ENCODE measurements around the gene NGEF.
A peak's percentile ranks its signal among the peaks of the same experiment; 100 is the strongest.
"Not testable (repeated sequence)": the region's sequence is repeated elsewhere in the genome, so short reads cannot be mapped to it uniquely, and the experiment has no call there.

The NGEF gene, protein sequence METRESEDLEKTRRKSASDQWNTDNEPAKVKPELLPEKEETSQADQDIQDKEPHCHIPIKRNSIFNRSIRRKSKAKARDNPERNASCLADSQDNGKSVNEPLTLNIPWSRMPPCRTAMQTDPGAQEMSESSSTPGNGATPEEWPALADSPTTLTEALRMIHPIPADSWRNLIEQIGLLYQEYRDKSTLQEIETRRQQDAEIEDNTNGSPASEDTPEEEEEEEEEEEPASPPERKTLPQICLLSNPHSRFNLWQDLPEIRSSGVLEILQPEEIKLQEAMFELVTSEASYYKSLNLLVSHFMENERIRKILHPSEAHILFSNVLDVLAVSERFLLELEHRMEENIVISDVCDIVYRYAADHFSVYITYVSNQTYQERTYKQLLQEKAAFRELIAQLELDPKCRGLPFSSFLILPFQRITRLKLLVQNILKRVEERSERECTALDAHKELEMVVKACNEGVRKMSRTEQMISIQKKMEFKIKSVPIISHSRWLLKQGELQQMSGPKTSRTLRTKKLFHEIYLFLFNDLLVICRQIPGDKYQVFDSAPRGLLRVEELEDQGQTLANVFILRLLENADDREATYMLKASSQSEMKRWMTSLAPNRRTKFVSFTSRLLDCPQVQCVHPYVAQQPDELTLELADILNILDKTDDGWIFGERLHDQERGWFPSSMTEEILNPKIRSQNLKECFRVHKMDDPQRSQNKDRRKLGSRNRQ

DNA sequence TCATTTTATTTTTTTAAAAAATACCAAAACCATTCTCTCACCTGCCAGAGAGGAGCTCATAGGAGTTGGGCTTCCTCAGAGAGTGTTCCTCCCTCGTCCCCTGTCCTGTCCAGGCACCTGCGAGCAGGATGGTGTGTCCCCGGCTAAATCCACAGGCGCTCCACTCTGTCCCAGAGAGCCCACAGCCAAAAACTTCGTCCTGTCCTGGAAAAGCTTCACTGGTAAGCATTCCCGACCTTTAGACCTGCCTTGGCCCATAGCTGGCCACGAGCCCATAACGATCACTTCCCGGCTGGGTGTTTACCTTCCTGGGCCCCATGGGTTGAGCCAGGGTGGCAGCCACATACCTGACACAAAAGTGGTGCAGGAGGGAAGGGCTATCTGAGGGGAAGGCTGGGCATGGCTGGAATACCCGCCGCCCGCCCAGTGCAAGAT lies at the start of gene NGEF:
Gene NGEF, minus strand, starts transcription at position 230 of the 435 bp plus-strand sequence. CDS start 38,366 bp downstream, outside the sequence.
- DNase-seq (ENCODE audit: low read depth) = no peak

DNA sequence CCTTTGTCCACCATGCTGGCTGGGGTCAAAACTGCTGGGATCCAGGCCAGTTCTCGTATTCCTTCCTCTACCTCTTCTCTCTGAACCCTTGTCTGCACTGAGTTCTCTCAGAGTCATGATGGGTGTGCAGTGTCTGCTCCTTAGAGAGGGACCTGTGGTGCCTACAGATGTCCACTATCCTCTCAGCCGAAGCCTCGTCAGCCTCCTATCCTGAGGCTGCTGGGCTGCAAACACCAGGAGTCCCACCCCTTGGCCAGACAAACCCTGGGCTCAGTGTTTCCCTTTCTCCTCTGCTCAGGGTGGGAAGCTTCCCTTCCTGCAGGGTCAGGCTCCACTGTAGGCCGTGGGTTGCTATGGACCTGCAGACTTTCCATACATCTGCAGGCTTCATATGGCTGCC lies 49.4 kb upstream of the NGEF start:
- no peak for DNase-seq (ENCODE audit: low read depth)

DNA sequence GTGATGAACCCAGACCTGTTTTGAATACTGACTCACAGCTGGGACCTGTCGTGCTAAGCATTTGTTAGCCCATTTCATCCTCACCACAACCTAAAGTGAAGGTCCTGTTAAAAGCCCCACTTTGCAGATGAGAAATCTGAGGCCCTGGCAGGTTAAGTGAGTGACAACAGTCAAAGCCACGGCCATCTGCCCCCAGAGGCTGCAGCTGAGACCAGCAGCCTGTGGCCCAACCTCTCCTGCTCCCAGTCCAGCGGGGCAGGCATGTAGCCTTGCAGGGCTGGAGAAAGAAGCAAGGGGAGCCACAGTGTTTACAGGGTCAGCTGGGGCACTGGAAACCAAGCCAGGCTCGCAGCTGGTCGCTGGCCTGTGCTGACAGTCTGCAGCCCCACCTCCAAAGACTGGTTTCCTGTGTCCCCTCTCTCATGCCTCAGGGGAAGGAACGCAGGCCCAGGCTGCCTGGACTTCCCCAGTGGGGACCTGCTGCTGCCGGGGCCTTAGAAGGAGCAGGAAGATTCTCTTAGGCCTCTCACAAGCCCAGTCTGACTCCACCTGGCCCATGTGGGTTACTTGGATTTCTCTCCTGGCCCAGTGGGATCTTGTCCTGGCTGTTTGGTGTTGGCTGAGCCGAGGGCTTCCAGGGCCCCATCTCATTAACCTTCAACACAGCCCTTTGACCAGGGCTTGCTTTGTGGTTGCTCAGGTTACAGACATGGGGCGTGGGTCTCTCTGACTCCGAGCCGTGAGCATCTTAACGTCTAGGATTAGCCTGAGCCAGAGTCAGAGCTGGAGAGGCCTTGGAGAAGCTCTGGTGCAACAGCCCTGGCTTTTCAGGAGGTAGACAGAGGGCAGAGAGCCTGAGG lies 48.8 kb upstream of the NGEF start:
- no peak for DNase-seq (ENCODE audit: low read depth)

DNA sequence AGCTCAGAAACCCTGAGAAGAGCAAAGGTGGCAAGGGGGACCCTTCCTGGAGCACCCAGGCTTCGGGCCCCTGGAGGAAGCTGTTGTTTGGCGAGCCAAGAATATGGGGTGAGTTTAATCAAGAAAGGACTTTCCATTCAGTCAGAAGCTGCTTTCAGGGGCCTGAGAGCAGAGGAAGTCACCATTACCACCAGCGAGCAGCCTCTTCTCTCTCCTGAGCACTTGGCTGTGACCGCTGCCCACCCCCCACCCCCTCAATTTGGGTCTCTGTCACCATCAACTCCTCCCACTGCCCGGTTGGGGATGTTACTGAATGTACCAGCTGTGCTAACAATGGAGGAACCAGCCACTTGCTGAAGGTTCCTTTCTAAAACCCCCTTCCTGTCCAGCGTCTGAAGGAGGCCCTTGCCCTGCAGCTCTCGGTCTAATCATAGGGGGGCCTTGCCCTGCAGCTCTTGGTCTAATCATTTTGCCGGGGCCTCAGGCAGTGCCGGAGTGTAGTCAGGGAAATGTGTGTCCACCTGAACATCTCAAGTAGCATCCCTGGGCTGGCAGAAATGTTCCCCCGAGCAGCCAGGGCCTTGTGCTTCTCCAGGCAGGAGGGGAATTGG lies 48.0 kb upstream of the NGEF start:
- no peak for DNase-seq (ENCODE audit: low read depth)

DNA sequence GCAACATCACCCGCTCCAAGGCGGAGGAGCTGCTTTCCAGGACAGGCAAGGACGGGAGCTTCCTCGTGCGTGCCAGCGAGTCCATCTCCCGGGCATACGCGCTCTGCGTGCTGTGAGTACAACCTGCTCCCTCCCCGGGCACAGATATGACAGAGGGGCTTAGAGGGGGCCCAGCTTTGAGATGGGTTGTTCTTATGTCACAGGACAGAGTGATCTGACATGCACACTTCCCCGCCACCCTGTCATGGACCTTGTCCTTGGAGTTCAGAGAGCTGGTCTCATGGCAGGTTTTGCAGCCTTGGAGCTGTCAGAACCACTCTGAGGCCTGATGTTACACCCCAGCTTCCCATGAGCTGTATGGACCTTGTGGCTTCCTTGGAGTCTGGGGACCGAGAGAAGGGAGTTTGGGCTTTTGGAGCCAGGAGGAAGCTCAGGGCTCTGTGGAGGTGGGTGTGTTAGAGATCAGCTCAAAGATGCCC lies 47.5 kb upstream of the NGEF start:
- DNase-seq (ENCODE audit: low read depth) = no peak

DNA sequence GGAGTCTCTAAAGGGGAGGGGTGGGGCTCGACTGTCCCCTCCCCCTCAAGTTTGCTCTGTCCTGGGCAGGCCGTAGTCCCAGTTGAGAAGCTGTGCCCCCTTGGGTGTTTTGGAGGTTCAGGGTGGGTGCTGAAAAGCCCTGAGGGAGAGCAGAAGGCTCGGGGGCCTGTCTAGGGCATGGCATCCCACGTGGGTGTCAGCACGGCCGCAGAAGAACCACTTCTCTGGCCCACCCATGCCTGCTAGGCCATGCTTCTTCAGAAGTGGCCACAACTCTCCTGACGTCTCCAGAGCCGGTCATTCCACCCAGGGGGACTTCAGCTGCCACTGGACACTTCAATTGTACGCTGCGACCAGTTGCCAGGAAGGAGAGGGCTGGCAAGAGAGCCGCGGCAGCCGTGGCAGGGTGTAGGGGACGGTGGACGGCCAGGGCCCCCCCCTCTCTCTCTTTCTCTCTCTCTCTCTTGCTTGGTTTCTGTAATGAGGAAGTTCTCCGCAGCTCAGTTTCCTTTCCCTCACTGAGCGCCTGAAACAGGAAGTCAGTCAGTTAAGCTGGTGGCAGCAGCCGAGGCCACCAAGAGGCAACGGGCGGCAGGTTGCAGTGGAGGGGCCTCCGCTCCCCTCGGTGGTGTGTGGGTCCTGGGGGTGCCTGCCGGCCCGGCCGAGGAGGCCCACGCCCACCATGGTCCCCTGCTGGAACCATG lies 46.9 kb upstream of the NGEF start, which contains the start of gene INPP5D:
Gene INPP5D, plus strand, starts transcription at position 546 of the 704 bp plus-strand sequence. Its CDS starts 137 bp downstream, at position 683.
- DNase-seq (ENCODE audit: low read depth) = no peak

DNA sequence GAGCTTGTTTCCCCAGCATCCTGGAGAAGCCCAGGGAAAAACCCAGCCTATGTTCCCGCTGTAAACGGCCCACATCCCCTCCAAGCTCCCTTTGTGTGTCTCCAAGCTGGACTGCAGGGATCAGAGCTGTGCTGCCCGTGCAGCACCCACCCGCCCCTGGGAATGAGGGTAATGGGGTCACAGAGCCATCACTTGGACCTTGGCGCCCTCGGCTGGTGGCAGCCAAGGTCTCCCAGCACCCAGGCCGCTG lies 46.4 kb upstream of the NGEF start:
- no peak for DNase-seq (ENCODE audit: low read depth)

DNA sequence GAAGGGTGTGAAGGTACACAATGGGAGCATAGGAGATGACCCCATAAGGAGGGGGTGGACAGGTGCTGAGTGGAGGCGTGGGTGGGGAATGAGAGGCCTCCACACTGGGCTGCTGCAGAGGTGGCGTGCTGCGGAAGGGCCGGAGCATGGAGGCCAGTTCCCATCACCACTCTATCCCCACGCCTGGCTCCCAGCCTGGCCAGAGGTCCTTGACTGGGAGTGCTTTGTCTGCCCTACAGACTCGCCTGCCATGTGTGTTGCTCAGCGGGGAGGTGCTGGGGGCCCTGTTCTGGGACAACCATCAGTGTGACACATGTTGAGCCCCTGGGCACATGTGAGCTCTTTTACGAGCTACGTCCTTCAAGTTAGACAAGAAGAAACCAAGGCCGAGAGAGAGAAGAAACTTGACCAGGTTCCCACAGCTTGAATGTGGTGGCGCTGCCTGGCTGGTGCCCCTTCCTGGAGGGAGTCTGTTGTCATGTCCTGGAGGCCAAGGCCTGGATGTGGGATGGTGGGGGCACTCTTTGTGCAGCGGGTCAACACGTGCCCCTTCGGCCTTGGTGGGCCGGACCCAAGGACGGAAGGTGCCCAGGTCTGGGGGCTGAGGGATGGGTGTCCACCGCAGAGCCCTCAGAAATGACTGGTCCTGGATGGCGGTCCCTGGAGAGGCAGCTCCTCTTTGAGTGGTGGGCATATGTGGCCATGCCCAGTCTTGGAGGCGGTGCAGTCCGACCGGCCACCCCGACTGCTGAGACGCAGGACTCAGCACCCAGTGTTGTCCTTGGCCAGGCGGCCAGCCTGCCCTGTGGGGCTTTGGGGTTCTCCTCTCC lies 45.9 kb upstream of the NGEF start:
- no peak for DNase-seq (ENCODE audit: low read depth)

DNA sequence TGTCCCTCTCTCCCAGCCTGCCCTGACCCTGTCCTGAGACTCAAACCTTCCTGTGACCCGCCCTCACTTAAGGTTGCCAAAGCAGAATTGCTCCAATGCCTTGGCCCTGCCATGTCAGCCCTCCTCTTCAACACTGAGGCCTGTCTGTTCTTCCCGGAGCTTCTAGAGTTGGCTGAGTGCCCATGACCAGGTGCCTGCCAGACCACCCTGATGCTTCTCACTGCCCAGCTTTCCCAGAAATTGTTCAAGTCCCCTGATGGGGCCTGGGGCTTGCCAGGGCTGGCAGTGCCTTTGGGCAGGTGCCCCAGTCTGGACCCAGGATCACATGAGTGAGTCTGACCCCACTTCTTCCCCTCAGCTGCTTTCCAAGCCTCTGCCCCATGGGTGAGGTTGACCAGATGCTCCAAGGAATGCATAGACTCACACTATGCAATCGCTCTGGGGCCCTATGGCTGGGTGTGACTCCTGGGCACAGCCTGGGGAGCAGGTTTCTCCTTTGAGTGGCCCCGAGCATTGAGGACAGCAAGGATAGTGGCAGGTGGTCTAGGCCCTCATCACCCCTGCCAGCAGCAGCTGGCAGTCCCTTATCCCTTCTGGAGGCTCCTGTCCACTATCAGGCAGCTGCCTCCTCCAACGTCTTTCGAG lies 44.0 kb upstream of the NGEF start:
- DNase-seq (ENCODE audit: low read depth) = no peak

DNA sequence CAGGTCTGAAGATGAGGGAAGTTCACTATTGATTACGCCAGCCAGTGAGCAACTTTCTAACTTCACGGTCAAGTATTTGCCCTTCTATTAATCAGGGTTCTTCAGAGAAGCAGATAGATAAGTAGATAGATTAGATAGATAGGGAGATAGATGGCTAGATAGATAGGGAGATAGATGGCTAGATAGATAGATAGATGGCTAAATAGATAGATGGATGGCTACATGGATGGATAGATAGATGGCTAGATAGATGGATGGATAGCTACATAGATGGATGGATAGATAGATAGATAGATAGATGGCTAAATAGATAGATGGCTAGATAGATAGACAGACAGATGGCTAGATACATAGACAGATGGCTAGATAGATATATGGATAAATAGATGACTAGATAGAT lies 42.3 kb upstream of the NGEF start:
- DNase-seq (ENCODE audit: low read depth) = no peak

DNA sequence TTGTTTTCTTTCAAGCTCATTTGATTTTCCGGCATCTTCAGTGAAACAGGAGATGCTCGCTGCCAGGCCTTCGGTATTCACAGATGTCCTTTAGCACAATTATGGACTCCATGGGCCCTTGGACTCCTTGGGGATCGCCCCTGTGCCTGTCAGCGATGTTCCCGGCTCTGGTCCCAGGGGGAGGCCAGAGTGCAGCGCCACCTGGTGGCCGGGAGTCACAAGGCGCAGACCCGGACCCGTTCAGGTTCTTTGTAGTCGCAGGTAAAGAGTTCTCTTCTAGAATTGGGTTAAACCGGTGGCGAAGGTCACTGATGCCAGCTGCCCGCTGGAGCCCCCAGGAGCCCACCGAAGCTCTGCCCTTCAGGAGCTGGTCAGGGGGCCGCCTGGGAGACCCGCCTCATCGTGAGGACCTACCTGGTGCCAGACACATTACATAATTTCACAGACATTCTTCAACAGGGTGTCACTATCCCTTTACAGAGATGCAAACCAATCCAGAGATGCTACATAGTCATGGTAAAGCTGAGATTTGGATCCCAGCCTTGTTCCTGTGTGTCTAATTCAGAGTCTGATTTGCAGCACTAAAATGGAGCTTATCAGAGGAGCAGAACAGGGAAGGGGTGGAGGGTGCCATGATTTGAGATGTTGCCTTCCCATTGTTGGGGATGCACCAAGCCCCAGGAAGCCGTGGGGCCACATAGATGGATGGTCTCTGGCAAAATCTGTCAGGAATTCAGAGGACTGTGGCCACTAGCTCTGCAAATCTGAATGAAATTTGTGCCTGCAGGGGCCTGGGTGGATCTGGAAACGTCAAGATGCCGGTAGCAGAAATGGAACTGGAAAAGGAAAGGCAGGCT lies 41.1 kb upstream of the NGEF start:
- peak; percentile 15 for DNase-seq (ENCODE audit: low read depth)

DNA sequence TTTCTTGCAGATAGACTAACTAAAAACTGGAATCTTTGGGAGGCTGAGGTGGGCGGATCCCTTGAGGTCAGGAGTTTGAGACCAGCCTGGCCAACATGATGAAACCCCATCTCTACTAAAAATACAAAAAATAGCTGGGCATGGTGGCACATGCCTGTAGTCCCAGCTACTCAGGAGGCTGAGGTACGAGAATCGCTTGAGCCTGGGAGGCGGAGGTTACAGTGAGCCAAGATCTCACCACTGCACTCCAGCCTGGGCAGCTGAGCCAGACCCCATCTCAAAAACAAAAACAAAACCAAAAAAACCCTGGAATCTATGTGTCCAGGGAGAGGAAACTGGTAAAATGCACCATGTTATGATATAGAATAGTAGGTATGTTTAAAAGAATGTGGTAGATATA lies 39.5 kb upstream of the NGEF start:
- DNase-seq (ENCODE audit: low read depth) = not testable (repeated sequence)

DNA sequence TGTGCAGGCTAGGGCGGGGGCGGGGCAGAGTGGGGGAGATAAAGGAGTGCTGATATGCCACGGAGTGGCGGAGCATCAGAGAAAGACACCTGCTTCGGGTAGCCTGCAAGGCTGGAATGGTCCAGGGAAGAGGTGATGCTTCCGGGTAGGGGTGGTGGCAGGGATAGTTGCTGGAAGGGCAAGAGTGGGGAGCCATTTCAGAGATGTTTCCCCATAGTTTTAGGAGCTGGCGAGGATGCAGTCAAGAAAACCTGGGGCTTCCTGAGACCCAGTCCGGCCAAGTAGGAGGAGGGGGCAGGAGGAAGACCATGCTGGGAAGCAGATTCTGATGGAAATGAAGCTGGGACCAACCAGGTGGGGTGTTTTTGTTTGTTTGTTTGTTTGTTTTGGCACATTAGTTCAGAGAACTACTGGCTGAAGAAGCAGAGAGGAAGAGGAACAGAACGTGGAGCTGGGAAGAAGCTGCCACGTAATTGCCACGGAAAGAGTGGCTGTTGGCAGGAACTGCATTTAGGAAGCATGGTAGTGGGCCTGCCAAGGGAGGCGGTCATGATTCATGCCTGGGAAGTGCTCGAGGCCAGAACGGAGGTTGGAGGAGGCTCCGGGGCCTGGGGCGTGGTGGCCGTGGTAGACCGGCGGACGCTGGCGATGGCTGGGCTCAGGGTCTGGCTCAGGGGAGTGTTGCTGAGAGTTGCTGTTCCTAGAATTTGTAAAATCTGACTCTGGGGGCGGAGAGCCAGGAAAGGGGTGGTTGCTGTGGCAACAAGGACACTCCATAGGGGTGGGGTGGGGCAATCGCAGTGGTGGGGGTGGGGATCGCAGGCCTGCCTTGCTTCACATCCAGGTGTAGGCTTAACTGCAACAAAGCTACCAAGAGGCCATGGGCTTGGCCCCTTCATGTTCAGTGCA lies 38.4 kb upstream of the NGEF start:
- peak; percentile 54 for DNase-seq (ENCODE audit: low read depth)

DNA sequence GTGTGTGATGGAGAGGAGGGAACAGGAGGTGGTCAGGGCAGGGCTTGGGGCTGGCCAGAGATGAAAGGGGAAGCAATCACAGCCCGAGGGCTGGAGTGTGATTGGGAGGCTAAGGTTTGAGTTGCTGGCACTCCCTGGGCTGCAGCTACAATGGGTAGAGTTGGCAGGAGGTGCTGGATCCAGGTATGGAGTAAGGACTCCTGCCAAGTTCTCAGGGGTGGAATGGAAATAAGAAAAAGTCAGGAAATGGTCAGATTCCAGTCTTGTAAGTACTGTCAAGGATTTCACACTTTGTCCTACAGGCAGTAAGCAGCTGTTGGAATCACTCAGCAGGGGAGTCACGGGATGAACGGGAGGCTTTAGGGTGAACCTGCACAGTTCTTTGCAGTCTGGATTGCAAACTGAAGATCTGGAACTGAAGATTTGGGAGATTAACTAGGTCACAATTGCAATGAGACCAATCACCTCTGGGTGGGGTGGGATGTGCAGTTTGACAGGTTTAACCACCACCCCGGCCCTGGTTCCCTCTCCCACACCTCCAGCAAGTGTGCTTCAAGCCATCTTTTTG lies 36.2 kb upstream of the NGEF start:
- no peak for DNase-seq (ENCODE audit: low read depth)

DNA sequence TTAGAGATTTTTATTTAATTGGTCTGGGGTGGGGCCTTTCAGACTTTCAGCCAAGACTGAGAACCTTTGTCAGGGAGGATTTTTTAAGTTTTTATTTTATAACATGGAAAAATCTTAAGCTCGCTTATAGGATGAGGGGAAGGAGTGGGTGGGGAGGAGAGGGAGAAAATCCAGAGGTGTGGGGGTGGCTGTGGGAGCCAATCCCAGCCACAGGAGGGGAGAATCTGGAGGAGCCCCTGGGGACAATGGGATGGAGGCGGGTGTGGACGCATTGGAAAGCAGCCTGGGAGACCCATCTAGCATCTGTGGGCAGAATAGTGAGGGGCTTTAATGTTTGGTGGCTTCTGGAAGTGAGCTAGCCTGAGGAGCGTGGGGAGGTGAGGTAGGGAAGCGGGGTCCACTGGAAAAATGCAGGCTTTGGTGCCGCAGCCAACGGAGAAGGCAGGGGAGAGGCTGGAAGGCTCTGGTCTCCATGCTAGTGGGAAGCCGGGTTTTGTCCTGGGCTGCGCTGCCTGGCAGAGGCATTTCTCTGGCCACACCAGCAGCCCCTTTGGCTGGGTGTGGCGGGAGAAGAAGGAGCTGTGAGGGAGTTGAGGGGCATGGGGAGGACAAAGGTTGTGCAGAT lies 35.6 kb upstream of the NGEF start:
- DNase-seq (ENCODE audit: low read depth) = no peak

DNA sequence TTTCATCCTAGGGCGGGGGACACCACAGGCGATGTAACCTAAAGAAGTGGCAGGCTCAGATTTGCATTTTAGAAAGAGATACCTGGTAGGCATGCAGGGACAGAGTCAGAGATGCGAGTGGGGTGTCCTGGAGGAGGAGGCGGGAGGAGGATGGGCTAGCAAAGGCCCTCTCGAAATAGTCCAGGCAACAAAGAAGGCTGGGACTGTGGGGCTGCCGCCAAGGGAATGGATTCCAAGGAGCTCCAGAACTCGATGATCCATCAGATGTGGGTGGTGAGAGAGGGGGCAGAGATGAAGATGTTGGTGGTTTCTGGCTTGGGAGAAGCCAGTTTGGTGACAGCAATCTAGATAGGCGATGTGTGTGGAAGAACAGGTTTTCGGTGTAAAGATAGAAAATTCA lies 34.6 kb upstream of the NGEF start:
- no peak for DNase-seq (ENCODE audit: low read depth)

DNA sequence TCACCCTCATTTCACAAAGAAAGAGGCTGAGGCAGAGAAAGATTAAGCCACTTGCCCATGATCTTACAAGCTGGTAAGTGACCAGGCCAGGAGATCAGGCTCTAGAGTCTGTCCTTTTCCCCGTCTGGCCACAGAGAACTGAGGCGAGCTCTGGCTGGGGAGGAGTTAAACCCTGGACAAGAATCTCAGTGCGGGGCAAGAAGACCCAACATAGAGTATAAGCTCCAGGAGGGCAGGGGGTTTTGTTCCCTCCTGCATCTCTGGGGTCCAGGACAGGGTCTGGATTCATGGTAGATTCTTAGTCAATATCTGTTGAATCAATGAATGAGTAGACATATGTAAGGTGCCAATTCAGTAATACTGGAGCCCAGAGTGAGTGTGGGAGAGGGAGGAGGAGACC lies 34.1 kb upstream of the NGEF start:
- DNase-seq (ENCODE audit: low read depth) = no peak
